ENCODE results near the gene MAST4.

Gene MAST4

GRCh38 chr5:67050635-67051034 is 454.4 kb downstream of the MAST4 start:
- no peak overlapping the region for H3K4me3 ChIP-seq (ENCODE audit: low read length)
- TF ChIP-seq, protein P1, sequence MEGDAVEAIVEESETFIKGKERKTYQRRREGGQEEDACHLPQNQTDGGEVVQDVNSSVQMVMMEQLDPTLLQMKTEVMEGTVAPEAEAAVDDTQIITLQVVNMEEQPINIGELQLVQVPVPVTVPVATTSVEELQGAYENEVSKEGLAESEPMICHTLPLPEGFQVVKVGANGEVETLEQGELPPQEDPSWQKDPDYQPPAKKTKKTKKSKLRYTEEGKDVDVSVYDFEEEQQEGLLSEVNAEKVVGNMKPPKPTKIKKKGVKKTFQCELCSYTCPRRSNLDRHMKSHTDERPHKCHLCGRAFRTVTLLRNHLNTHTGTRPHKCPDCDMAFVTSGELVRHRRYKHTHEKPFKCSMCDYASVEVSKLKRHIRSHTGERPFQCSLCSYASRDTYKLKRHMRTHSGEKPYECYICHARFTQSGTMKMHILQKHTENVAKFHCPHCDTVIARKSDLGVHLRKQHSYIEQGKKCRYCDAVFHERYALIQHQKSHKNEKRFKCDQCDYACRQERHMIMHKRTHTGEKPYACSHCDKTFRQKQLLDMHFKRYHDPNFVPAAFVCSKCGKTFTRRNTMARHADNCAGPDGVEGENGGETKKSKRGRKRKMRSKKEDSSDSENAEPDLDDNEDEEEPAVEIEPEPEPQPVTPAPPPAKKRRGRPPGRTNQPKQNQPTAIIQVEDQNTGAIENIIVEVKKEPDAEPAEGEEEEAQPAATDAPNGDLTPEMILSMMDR (conservative IDR thresholded peaks at IDR 0.05; ENCODE audit: low read length) = no peak
- no peak for DNase-seq (ENCODE audit: low read depth)

GRCh38 chr5:67051164-67051563 is 455.0 kb downstream of the MAST4 start:
- no peak for DNase-seq (ENCODE audit: low read depth)
- H3K4me3 ChIP-seq (ENCODE audit: low read length) = no peak overlapping the region
- TF ChIP-seq, protein P1 (conservative IDR thresholded peaks at IDR 0.05; ENCODE audit: low read length) = no peak

DNA sequence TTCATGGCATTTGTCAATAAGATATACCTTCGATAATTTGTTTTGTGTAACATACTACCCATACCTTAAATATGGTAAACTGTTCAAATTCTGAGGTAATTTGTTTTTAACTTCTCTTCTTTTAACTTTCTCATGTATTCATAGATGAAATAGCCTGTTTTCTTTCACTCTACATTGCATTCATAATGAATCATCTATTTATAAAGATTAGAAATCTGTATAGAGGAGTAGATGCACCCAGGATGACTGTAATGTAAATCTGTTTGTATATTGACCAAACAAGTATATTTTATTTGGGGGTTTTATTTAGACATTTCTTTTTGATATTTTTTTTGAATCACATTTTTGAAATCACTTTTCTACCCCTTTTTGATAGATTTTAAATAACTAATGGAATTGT is 455.8 kb downstream of the MAST4 start:
- H3K4me3 ChIP-seq (ENCODE audit: low read length) = no peak overlapping the region
- no peak for DNase-seq (ENCODE audit: low read depth)
- TF ChIP-seq, protein P1 (conservative IDR thresholded peaks at IDR 0.05; ENCODE audit: low read length) = no peak

- TF ChIP-seq, protein P1 (conservative IDR thresholded peaks at IDR 0.05; ENCODE audit: low read length) = no peak
- H3K4me3 ChIP-seq (ENCODE audit: low read length) = no peak overlapping the region
- no peak for DNase-seq (ENCODE audit: low read depth)
Measured at GRCh38 chr5:67053229-67053628, 457.0 kb downstream of the MAST4 start.

DNA sequence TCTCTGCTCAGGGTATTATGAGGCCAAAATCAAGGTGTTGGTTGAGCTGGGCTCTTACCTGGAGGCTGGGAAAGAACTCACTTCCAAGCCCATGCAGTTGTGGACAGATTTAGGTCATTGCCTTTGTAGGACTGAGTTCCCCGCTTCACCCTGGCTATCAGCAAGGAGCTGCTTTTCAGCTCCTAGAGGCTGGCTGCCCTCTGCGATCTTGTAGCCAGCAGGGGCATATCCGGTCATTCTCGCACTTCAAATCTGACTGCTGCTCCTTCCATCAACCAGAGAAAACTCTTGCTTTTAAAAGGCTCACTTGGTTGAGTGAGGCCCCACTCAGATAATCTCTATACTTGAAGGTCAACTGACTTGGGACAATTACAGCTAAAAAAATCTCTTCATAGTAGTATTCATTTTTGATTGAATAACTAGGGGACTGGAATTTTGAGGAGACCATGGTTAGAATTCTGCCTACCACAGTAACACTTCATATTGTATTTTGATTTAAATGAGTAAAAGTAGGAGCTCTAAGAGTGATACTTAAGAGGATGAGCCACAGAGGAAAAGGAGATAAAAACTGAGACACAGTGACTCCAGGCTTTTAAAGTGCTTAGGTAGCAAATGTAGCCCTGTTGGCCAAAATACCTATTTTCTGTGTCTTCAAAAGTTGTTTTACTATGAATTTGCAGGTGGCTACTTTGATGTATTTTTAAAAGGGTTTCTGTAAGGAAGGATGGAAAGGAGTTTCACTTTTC is 463.0 kb downstream of the MAST4 start:
- no peak for DNase-seq (ENCODE audit: low read depth)
- TF ChIP-seq, protein P1 (conservative IDR thresholded peaks at IDR 0.05; ENCODE audit: low read length) = no peak
- no peak overlapping the region for H3K4me3 ChIP-seq (ENCODE audit: low read length)

GRCh38 chr5:67059744-67060490 is 463.7 kb downstream of the MAST4 start:
- peak; percentile 9 for DNase-seq (ENCODE audit: low read depth)
- TF ChIP-seq, protein P1 (conservative IDR thresholded peaks at IDR 0.05; ENCODE audit: low read length) = no peak
- H3K4me3 ChIP-seq (ENCODE audit: low read length) = no peak overlapping the region

DNA sequence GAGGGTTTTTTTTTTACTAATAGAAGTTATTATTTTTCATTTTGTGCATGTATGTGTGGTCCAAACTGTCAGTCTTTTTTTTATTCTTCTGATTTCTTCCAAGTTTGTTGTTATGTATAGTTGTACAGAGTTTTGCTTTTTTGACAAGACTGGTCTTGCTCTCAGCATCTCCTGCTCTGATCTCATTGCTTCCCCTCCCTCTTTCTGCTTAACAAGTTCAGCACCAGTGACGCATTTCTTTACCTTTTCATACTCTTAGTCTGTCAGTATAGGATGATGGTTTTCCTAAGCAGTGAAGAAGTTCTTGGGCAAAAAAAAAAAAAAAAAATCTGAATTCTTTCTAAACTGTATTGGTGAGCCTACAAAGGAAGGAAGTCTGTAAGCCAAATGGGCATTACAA is 465.3 kb downstream of the MAST4 start:
- TF ChIP-seq, protein P1 (conservative IDR thresholded peaks at IDR 0.05; ENCODE audit: low read length) = no peak
- no peak for DNase-seq (ENCODE audit: low read depth)
- no peak overlapping the region for H3K4me3 ChIP-seq (ENCODE audit: low read length)
